HepG2 (cell line): Measurements from ENCODE around the gene TUT4. TPM values are rescaled to one million over a fixed set of nuclear protein-coding genes. Genes with fewer than 3 reads are reported as not detected.
A peak's percentile ranks its signal among the peaks of the same experiment; 100 is the strongest.

Experiments used
- BCL6 ChIP-seq: IDR thresholded peaks from 2 replicates; pipeline ENCODE4 v1.6.1; 2016; ENCODE audit warnings: missing genetic modification reagents, missing compliant biosample characterization
- HDAC1 ChIP-seq: sonication (generic); formaldehyde crosslinking; IDR thresholded peaks from 2 replicates; pipeline ENCODE4 v1.5.1; 2020; ENCODE audit warnings: mild to moderate bottlenecking, missing genetic modification reagents
- KAT7 ChIP-seq: IDR thresholded peaks from 2 replicates; pipeline ENCODE4 v1.6.1; 2018; ENCODE audit warnings: borderline replicate concordance, missing compliant biosample characterization
- KLF11 ChIP-seq: IDR thresholded peaks from 2 replicates; pipeline ENCODE4 v1.6.1; 2016; ENCODE audit warnings: missing compliant biosample characterization
- MTA3 ChIP-seq: sonication (generic); formaldehyde crosslinking; IDR thresholded peaks from 2 replicates; pipeline ENCODE4 v1.4.0; 2020; ENCODE audit warnings: missing genetic modification reagents
- NFKB2 ChIP-seq: sonication (generic); formaldehyde crosslinking; IDR thresholded peaks from 2 replicates; pipeline ENCODE4 v1.4.0; 2020; ENCODE audit warnings: missing genetic modification reagents, borderline replicate concordance
- RNF219 ChIP-seq: sonication (generic); formaldehyde crosslinking; IDR thresholded peaks from 2 replicates; pipeline ENCODE4 v1.5.0; 2020; ENCODE audit warnings: mild to moderate bottlenecking, missing genetic modification reagents
- ZMYM4 ChIP-seq: sonication (generic); formaldehyde crosslinking; IDR thresholded peaks from 2 replicates; pipeline ENCODE4 v1.8.1; 2023; ENCODE audit warnings: mild to moderate bottlenecking, missing genetic modification reagents
- ZNF274 ChIP-seq: sonication (generic); formaldehyde crosslinking; IDR thresholded peaks from 2 replicates; pipeline ENCODE4 v1.5.1; 2020; ENCODE audit warnings: mild to moderate bottlenecking, missing genetic modification reagents
- ZNF530 ChIP-seq: sonication (generic); formaldehyde crosslinking; IDR thresholded peaks from 2 replicates; pipeline ENCODE4 v1.5.0; 2020; ENCODE audit warnings: low read depth, mild to moderate bottlenecking, missing genetic modification reagents
- ZNF7 ChIP-seq: IDR thresholded peaks from 2 replicates; pipeline ENCODE4 v1.6.1; 2016; ENCODE audit warnings: missing biosample characterization, missing genetic modification reagents
- ZNF713 ChIP-seq: sonication (generic); formaldehyde crosslinking; IDR thresholded peaks from 2 replicates; pipeline ENCODE4 v1.4.0; 2020; ENCODE audit warnings: mild to moderate bottlenecking, missing genetic modification reagents
- polyA plus RNA-seq, 8 experiments: library from polyadenylated mRNA; depleted of rRNA in 3 of 8; stranded (reverse) in 7 of 8; unstranded in 1 of 8; fragments of >200 nt; fragmentation: Illumina TruSeq in 4 of 8; extraction: Trizol in 4 of 8; gene quantifications; 2 replicates each; pipeline versions ENCODE4 v1.2.1 to v1.2.3, GENCODE V29; 2011 to 2016; ENCODE audit warnings: low read depth in 4 of 8, missing spikeins in 1 of 8, mixed read lengths in 1 of 8; ENCODE audit not compliant: insufficient read depth in 1 of 8
- total RNA-seq, 5 experiments: library from RNA; depleted of rRNA; stranded (reverse); fragments of >200 nt; fragmentation: Illumina TruSeq; extraction: Trizol; gene quantifications; 2 replicates each; pipeline ENCODE4 v1.2.3, GENCODE V29; 2016; ENCODE audit warnings: low read depth in 1 of 5
- TF ChIP-seq, protein P1 (sequence below), 2 experiments: fragments of 450-650 bp in 1 of 2; sonication (generic) in 1 of 2; formaldehyde crosslinking in 1 of 2; IDR thresholded peaks; 2 replicates each; pipeline versions ENCODE4 v1.6.1 to v1.8.0; 2016 to 2022; ENCODE audit warnings: antibody characterized with exemption in 1 of 2, mild to moderate bottlenecking in 1 of 2, missing genetic modification reagents in 1 of 2
- TF ChIP-seq, protein P2 (sequence below): sonication (generic); formaldehyde crosslinking; IDR thresholded peaks from 2 replicates; pipeline ENCODE4 v1.4.0; 2020; ENCODE audit warnings: missing genetic modification reagents, mild to moderate bottlenecking, borderline replicate concordance

Gene TUT4
- total and polyA plus RNA-seq, 2 of the 13 experiments (the other 11 are each of a cell fraction or from before 2014, with no cell fraction given), result 44.7 to 53.5 TPM

GRCh38 chr1:52404116-52404974, 148.5 kb downstream of the TUT4 start, which contains the start of the genes ORC1 and PRPF38A (continued):
- TF ChIP-seq, protein P1, sequence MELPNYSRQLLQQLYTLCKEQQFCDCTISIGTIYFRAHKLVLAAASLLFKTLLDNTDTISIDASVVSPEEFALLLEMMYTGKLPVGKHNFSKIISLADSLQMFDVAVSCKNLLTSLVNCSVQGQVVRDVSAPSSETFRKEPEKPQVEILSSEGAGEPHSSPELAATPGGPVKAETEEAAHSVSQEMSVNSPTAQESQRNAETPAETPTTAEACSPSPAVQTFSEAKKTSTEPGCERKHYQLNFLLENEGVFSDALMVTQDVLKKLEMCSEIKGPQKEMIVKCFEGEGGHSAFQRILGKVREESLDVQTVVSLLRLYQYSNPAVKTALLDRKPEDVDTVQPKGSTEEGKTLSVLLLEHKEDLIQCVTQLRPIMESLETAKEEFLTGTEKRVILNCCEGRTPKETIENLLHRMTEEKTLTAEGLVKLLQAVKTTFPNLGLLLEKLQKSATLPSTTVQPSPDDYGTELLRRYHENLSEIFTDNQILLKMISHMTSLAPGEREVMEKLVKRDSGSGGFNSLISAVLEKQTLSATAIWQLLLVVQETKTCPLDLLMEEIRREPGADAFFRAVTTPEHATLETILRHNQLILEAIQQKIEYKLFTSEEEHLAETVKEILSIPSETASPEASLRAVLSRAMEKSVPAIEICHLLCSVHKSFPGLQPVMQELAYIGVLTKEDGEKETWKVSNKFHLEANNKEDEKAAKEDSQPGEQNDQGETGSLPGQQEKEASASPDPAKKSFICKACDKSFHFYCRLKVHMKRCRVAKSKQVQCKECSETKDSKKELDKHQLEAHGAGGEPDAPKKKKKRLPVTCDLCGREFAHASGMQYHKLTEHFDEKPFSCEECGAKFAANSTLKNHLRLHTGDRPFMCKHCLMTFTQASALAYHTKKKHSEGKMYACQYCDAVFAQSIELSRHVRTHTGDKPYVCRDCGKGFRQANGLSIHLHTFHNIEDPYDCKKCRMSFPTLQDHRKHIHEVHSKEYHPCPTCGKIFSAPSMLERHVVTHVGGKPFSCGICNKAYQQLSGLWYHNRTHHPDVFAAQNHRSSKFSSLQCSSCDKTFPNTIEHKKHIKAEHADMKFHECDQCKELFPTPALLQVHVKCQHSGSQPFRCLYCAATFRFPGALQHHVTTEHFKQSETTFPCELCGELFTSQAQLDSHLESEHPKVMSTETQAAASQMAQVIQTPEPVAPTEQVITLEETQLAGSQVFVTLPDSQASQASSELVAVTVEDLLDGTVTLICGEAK (IDR thresholded peaks at IDR 0.05), result peak; percentile 51; the same call in 1 of the 2 replicates
- TF ChIP-seq, protein P1 (CRISPR knock-in tag; IDR thresholded peaks at IDR 0.05), result peak; percentile 72; the same call in 1 of the 2 replicates
- TF ChIP-seq ZNF530 (CRISPR knock-in tag) (no peak), NFKB2 (CRISPR knock-in tag) (peak; percentile 64; the same call in 1 of the 2 replicates), KLF11 (CRISPR knock-in tag) (no peak; the same call in 1 of the 2 replicates), ZNF713 (CRISPR knock-in tag) (no peak), ZMYM4 (CRISPR knock-in tag) (peak; percentile 87), RNF219 (no peak), BCL6 (0 out of 2 replicates have a peak, but pooled peaks have one; percentile 43), ZNF274 (CRISPR knock-in tag) (no peak), MTA3 (CRISPR knock-in tag) (no peak), KAT7 (no peak), HDAC1 (CRISPR knock-in tag) (peak; percentile 94), ZNF7 (CRISPR knock-in tag) (no peak)
- TF ChIP-seq, protein P2, sequence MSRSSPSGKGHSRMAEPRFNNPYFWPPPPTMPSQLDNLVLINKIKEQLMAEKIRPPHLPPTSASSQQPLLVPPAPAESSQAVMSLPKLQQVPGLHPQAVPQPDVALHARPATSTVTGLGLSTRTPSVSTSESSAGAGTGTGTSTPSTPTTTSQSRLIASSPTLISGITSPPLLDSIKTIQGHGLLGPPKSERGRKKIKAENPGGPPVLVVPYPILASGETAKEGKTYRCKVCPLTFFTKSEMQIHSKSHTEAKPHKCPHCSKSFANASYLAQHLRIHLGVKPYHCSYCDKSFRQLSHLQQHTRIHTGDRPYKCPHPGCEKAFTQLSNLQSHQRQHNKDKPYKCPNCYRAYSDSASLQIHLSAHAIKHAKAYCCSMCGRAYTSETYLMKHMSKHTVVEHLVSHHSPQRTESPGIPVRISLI (CRISPR knock-in tag), result no peak
